Mesendoderm (in vitro differentiated cells): Measurements from ENCODE around the gene PPP1R7. TPM values are rescaled to one million over a fixed set of nuclear protein-coding genes. Genes with fewer than 3 reads are reported as not detected.

Experiments used
- small RNA-seq: library from polyadenylated mRNA; stranded (forward); fragments of <200 nt; extraction: miRNeasy Mini kit (QIAGEN cat#:217004); gene quantifications from one replicate; pipeline ENCODE3, GENCODE V24; 2013; ENCODE audit not compliant: insufficient read depth

Gene PPP1R7

Small RNA genes within 50 kb of the gene (small RNA-seq; reads per million reads assigned to genes)
- not detected for gene AC005237.2
